GM20431 (cell line): Measurements from ENCODE around the gene C16orf90.

Source experiments
- in situ Hi-C: fragments of 300-500 bp; cut with MseI, MboI; formaldehyde crosslinking; loops from one replicate; pipeline ENCODE4 v1.15.0; 2020; ENCODE audit warnings: low sequenced_read_pairs; ENCODE audit not compliant: unreplicated experiment

Gene C16orf90

DNA sequence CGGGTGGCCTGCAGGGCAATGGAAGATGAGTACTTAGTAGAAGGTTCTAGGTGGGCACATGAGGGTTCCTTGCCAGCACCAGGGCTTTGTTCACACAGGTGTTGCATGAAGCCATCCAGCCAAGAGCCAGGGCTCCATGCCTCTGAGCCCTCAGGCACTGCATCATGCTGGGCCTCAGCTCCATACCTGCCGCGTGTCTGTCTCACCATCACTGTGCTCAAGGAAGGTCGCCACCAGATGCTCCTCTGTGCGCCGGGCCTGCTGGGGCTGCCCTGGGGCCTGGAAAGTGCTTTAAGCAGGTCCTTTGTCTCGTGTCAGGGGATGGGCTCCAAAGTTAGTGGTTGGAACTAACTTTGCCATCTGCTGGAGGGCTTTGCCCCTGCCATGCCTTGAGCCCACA is 25.6 kb downstream of the C16orf90 start:
- in situ Hi-C loops = no loop called here

DNA sequence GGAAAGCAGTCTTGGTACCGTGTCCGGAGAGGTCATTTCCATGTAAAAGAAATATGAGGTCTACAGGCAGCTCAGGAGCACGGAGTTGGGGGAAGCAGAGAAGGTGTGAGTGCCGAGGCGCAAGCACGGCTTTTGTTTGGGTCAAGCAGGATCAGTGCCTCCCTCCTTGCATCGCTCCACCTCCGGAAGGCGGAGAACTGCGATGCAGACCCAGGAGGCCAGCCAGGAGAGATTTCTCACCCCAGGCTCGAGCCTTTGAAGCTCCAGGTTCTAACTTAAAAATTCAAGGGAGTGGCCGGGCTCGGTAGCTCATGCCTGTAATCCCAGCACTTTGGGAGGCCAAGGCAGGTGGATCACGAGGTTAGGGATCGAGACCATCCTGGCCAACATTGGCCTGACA is 26.8 kb downstream of the C16orf90 start:
- in situ Hi-C loops = no loop called here

DNA sequence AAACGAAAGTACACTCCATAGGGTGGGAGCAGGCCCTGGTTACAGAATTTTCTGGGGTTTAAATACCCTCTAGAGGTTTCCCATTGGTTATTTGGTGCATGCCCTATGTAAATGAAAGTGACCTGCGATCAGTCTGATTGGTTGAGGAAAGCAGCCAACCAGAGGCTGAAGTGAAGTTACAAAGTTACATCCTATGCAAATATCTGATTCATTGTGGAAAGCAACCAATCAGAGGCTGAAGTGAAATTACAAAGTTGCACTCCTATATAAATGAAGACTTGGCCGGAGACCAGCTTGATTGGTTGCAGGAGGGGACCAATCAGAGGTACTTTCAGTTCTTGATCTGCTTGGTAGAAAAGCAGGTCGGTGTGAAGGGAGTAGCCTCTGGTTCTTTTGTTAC is 27.4 kb downstream of the C16orf90 start:
- in situ Hi-C loops = no loop called here

DNA sequence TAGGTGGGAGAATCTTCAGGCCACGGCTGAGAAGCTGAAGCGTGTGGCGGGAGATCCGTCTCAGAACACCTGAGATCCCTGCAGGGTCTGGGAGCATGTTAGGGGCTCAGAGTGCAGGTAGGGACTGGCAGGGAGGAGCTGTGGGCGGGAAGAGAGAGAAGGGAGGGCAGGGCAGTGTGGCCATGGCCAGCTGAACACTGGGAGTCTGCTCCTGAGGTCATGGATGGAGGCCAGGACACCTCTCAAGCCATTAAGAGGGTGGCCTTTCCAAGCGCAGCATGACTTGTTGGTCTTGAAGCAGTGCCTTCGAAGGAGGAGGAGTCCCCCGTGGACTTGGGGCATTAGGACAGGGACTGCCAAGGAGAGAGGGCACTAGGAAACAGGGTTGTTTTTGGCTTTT is 28.1 kb downstream of the C16orf90 start:
- in situ Hi-C loops = no loop called here

DNA sequence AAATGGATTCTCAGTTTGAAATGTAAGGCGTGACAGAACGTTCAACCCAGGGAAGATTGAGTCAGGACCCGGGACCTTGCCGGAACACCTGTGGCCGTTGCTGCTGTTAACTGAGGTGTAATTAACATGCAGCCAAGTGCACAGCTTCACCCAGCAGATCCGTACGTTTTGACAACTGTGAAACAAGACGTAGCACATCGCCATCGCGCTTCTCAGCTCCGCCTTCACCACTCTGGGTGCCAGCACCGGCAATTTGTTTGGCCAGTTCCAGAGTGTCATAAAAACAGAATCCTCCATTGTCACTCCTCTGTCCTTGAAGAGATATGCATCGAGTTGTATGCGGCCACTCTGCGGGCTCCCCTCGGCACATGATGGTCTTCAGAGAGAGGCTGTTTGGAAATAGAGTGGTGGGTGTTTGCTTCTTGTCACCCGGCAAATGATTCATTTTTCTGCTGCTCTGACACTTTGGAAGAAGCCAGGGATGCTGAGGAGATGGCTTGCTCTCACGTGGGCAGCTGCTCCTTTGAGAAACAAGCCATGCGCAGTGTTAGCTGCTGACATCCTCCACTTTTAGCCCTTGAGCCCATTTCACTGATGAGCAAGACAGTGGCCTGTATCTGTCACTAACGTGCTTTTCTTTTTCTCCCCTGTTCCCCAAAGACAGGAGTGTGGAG is 29.2 kb downstream of the C16orf90 start:
- in situ Hi-C loops = no loop called here

DNA sequence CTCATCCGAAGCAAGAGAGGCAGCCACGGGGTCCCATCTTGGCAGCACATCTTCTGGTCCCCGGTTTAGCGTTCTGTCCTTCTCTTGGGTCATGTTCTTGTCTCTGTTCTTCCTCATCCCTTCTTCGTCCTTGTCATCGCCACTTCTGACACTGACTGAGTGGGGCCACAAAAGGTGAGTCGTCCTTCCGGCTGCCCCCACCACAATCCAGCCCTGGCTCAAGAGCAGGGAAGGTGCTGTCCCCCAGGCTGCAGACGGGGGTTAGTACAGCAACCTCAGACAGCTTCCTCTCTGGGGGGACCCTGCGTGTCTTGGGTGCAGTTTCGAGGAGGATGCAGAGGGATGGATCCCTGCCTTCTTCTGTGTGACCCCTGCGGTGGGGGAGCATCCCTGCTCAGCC is 30.0 kb downstream of the C16orf90 start:
- in situ Hi-C loops = no loop called here

DNA sequence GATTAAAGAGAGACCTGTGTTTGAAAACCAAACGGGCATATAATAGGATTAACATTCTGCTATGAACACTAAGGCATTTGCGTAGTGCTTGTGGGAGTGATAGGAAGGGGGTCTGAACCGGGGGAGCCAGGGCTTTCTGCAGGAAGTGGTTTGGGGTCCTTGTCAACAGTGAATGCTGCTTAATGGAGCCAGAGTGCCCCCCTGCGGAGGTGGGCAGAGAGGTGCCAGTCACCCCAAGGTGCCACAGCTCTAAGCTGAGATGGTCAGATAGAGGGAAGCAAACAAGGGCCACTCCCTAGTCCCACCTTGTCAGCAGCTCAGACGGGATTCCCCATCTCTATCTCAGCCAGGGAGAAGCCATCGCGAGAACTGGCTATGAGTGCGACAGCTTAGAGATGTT is 34.1 kb downstream of the C16orf90 start:
- in situ Hi-C loops = no loop called here

DNA sequence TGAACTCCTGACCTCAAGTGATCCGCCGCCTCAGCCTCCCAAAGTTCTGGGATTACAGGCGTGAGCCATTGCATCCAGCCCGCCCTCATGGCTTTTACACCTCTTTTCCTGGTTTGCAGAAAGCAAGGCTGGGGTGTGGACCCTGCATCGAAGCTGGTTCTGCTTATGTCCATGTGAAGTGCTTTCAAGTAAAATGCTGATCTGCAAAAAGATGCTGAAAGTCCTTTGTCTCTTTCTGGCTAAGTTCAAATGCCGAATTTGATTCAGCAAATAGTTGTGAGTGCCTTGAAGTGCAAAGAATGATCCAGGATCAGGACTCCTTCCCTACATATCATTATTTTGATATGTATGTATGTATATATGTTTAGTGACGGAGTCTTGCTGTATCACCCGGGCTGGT is 34.7 kb downstream of the C16orf90 start:
- in situ Hi-C loops = no loop called here

DNA sequence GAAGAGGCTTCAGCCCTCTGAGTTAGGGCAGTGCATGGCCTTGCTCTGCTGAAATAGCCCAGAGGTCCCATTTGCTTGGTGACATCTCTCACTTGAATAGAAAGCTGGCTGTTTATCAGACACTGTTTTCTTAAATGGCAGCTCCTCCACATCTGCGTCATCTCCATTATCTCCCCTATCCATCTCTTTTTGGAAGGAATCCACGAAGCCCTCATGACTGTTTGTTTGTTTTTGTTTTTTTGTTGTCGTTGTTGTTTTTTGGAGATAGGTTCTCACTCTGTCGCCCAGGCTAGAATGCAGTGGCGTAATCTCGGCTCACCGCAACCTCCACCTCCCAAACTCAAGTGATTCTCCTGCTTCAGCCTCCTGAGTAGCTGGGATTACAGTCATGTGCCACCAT is 35.2 kb downstream of the C16orf90 start:
- in situ Hi-C loops = no loop called here

DNA sequence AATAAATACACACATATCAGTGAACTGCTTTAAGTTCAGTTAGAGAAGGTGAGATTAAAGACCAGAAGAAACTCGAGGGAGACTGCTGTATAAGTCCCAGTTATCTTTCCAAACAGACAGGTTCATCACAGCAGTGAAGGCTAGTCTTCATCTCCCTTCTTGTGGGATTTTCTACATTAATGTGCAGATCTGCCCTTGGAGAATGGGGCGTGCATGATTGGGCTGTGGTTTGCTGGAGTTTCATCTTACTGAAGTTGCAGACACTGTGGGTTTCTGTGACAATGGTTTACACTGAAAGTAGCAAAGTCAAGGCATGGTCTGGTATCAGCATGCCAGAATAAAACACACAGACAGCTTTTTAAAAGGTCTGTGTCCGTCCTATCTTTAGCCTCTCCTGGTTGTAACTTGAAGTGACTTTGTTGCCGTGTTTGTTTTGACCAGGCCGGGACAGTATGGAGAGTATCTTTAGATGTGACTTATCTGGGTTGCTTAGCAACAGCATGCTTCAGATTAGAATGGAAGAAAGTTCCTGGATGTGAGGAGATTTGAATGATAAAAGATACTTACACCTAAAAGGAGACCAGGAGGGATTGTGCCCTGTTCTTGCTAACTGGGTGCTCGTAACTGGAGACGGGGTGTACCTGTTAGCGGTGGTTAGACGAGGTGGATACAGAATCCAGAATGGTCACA is 35.7 kb downstream of the C16orf90 start:
- in situ Hi-C loops = no loop called here

DNA sequence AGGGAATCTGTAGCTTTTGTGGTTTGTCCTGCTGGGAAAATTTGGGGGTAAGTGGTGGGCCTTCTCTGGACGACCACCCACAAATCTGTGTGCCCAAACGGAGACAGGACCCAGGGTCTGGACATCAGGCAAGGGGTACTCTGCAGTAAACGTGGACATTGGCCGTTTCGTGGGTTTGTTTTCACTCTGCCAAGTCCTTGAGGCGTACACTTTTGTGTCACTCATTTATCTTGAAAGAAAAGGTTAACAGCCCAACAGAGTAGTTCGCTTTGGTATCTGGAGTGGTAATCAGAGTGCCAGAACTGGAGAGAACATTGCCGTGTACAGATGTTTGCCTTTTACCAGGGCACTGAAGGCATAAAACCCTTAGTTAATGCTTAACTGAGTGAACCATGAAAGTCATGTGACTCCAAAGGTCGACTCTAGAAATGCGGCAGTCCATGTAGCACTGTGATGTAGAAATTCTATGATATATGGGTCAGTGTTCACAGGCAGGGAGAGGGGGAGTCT is 36.4 kb downstream of the C16orf90 start:
- in situ Hi-C loops = no loop called here

DNA sequence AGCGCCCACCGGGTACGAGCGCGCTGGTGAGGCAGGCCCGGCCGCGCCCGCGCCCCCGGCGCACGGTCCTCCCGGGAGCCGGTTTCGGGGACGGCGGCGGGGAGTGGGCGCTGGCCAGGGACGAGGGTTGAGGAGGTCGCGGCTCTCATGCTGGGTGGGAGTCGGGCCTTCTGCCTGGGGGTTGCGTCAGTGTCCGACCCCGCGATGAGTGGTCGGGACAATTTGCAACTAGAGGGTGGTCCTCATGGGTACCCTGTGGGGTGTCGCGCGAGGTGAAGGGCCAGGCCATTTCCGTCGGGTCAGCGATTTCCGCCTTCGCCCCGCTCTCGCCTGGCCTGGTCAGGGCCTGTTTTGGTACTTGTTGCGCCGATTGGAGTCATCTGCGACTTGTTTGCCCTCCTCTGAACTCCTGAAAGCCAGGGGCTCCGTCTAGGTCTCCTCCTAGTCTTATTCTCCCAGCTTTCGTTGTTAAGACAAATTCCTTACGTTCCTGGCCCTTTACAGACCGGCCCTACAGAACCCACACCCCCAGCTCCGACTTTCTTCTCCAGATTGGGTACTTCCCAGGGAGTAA is 36.9 kb downstream of the C16orf90 start:
- in situ Hi-C loops = no loop called here

DNA sequence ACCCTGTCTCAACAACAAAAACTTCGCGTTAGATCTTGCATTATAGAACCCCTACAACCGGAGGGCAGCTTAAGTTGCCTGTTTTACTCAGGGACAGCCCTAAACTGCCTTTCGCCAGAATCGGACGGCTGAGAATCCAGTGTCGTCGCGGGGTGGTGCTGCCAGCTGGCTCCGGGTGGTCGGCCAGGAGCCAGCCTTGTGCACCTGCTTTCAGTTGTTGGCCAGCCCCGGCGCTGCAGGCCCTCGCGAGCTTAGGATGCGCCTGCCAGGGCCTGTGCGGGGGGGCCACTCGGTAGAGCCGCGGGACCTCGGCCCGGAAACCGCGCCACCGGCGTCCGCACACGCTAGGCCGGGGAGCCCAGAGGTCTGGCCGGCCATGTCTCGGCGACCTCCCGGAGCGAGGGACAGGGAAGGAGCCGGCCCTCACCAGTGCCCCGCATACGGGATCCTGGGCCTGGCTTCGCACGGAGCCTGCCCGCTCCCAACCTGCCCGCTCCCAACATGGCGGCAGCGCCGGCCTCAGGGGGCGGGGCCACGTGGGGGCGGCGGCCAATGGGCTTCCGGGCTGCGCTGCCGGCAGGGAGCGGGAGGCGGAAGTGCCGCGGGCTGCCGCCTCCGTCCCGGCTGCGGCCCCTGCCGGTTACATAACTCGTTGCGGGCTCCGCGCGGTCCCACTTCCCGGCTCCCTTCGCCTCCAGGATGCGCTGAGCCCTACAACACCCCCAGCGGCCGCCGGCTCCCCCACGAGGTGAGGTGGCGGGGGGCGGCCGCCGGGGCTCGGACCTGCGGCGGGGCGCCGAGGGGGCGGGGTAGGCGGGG is 37.6 kb downstream of the C16orf90 start:
- in situ Hi-C loops = no loop called here

DNA sequence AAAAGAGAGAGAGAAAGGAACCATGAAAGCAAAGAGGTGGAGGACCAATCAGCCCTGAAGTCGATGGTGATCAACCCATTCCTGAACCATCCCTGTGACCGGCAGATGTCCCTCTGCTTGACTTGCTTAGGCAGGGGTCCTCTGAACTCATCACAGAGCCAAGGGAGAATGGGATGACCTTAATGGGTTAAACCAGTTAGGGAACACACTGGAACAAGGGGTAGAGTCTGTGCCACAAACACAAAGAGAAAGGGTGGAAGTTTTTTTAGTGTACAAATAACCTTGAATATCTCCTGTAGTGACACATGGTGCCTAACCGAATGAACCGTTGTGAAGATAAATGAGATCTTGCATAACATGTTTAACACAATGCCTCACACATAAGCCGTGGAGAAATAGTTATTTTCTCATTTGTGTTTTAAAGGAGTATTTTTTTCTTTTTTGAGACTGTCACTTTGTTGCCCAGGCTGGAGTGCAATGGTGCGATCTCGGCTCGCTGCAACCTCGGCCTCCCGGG is 40.6 kb downstream of the C16orf90 start:
- in situ Hi-C loops = no loop called here

DNA sequence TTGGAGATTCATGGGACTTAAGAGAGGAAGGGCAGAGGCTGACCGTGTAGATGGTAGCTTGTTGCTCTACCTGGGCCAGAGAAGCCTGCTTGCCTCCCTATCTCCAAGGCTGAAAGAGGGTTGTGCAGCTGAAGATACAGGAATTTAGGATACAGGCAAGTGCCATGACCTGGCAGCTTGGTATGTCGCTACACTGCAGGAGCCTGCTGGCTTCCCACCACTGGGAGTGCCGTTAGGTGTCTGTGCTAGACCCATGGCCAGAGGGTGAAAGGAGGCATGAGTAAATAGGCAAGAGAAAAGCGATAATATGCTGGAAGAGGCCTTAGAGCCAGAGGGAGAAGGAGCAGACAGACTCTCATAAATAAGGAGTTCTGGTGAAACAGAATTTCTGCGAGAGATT is 41.2 kb downstream of the C16orf90 start:
- in situ Hi-C loops = no loop called here

DNA sequence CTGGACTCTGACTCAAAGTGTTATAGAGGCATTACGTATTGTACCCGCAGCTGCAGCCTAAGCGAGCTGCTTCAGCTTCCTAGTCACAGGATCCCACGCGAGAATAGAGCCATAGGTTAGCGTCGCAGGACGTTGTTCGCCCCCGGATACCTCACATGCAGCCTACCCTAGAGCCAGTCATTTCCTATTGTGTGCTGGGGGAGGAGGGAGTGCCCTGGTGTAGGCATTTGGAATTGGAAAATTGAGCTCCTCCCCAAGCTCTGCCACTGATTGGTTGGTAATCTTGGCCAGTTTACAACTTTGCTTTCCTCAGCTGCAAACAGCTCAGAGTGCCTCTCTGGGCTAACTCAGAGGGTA is 51.3 kb downstream of the C16orf90 start:
- in situ Hi-C loops = no loop called here
